ENCODE results near the gene RERG. TPM values are rescaled to one million over a fixed set of nuclear protein-coding genes. Genes with fewer than 3 reads are reported as not detected.

RERG gene
- total and polyA plus RNA-seq, 2 of the 4 experiments (the other 2 are of a cell fraction): not detected

GRCh38 chr12:15231493-15231892, 10.3 kb upstream of the RERG start:
- Histone ChIP-seq H2BK20ac (ENCODE audit: low read depth, low read length) (no peak overlapping the region), H3K23ac (ENCODE audit: low read depth, low read length) (no peak overlapping the region), H3K9me1 (ENCODE audit: insufficient read depth, low read length) (no peaks in the 10 kb centered on the region), H3K9me3 (ENCODE audit: control insufficient read depth, insufficient read depth, low read length) (no peaks in the 10 kb centered on the region), H2BK120ac (ENCODE audit: low read depth, low read length) (no peak overlapping the region), H3K4me2 (ENCODE audit: low read depth, low read length) (no peak overlapping the region), H3K27me3 (ENCODE audit: control insufficient read depth, insufficient read depth, low read length) (0 out of 2 replicates have a peak, but pooled peaks cover 2% of the 10 kb centered on the region), H4K8ac (ENCODE audit: low read depth in 2 of 2, low read length in 2 of 2) (no peak overlapping the region), H4K91ac (ENCODE audit: insufficient read depth, low read depth, low read length) (no peak overlapping the region), H3K36me3 (ENCODE audit: control insufficient read depth, insufficient read depth, low read length) (no peaks in the 10 kb centered on the region), H3K79me1 (ENCODE audit: low read depth in 1 of 2, low read length in 2 of 2) (no peaks in the 10 kb centered on the region), H4K20me1 (ENCODE audit: insufficient read depth, low read length) (no peaks in the 10 kb centered on the region), H3K4ac (ENCODE audit: low read depth, low read length) (no peak overlapping the region), H2AFZ (replicated peaks; ENCODE audit: low read length, poor library complexity) (no peak overlapping the region), H2AK5ac (ENCODE audit: low read depth, low read length) (no peak overlapping the region), H3K4me1 (ENCODE audit: control insufficient read depth, insufficient read depth, low read length) (no peaks in the 10 kb centered on the region), H3K27ac (ENCODE audit: insufficient read depth, low read length) (no peak overlapping the region), H2BK15ac (ENCODE audit: low read depth, low read length) (no peak overlapping the region), H3K14ac (replicated peaks; ENCODE audit: low read depth, low read length) (no peak overlapping the region), H3K9ac (ENCODE audit: low read depth, low read length) (no peak overlapping the region), H2BK5ac (ENCODE audit: low read depth, low read length, poor library complexity, severe bottlenecking) (no peak overlapping the region), H4K5ac (ENCODE audit: low read depth, low read length) (no peak overlapping the region), H3K56ac (ENCODE audit: extremely low read depth, insufficient read depth, low read length) (no peak overlapping the region), H3K18ac (ENCODE audit: low read depth, low read length) (no peak overlapping the region), H3K4me3 (ENCODE audit: insufficient read depth, low read depth, low read length) (no peak overlapping the region), H2AK9ac (replicated peaks; ENCODE audit: low read depth, low read length, poor library complexity) (no peak overlapping the region)
- no TSS peak for BruUV-seq (replicated peaks)
- TF ChIP-seq RFX5 (IDR thresholded peaks at IDR 0.05; ENCODE audit: low read depth, low read length) (no peak), POLR2A (IDR thresholded peaks at IDR 0.05; ENCODE audit: low read depth, low read length) (no peak), RCOR1 (IDR thresholded peaks at IDR 0.05; ENCODE audit: insufficient replicate concordance, low read length) (no peak), BHLHE40 (IDR thresholded peaks at IDR 0.05; ENCODE audit: low read depth, low read length) (no peak), ELK1 (IDR thresholded peaks at IDR 0.05; ENCODE audit: borderline replicate concordance, low read depth, low read length) (no peak), MXI1 (IDR thresholded peaks at IDR 0.05; ENCODE audit: borderline replicate concordance, low read depth, low read length) (no peak), MAZ (IDR thresholded peaks at IDR 0.05; ENCODE audit: borderline replicate concordance, low read depth, low read length) (no peak), CHD1 (IDR thresholded peaks at IDR 0.05; ENCODE audit: low read depth, low read length) (no peak), FOS (IDR thresholded peaks at IDR 0.05; ENCODE audit: low read depth, low read length) (no peak), SMC3 (IDR thresholded peaks at IDR 0.05; ENCODE audit: low read depth, low read length) (no peak), USF2 (IDR thresholded peaks at IDR 0.05; ENCODE audit: low read depth, low read length) (no peak), NFE2L2 (IDR thresholded peaks at IDR 0.05; ENCODE audit: low read depth, low read length) (no peak), MAFK (IDR thresholded peaks at IDR 0.05; ENCODE audit: low read depth, low read length) (no peak), RAD21 (IDR thresholded peaks at IDR 0.05; ENCODE audit: low read length) (no peak), CEBPB (IDR thresholded peaks at IDR 0.05; ENCODE audit: low read depth, low read length) (no peak), CTCF (conservative IDR thresholded peaks at IDR 0.05; ENCODE audit: low read depth, low read length) (no peak)
- no peak for ATAC-seq (ENCODE audit: low read depth)
- no CpG with 5 or more reads among the region's 1 CpG for WGBS, 2 experiments (ENCODE audit: extremely low coverage in 2 of 2, insufficient read length in 1 of 2)
- dilution Hi-C loops (cut with HindIII; ENCODE audit: low sequenced_read_pairs, unreplicated experiment): no loop called here
- ChIA-PET CTCF (interaction anchor here (0.6 to 1.7 kb wide), 2 partner anchors 10 to 18 kb away, joined by 3 to 6 read pairs; partner anchors contain the start of gene RERG), POLR2A (ENCODE audit: unreplicated experiment) (no interaction called here)
- in situ Hi-C loops (cut with MboI; ENCODE audit: low sequenced_read_pairs): no loop called here
- DNase-seq: no peak
- intact Hi-C loops (cut with micrococcal nuclease): no loop called here

All from IMR-90 (cell line).